ENCODE measurements around the gene CLASRP.
"Not testable (repeated sequence)": the region's sequence is repeated elsewhere in the genome, so short reads cannot be mapped to it uniquely, and the experiment has no call there.

The CLASRP gene

GRCh38 chr19:45038931-45039893 is at the start of gene CLASRP:
CLASRP (plus strand) TSS chr19:45039045; CDS start chr19:45040213, 1,168 bp downstream.
- peak; percentile 88 for DNase-seq

GRCh38 chr19:44990459-44990858 is 48.4 kb upstream of the CLASRP start:
- no peak for DNase-seq

- no peak for DNase-seq
These were observed 47.9 kb upstream of the CLASRP start for GRCh38 chr19:44990966-44991365.

- no peak for DNase-seq
These were observed 46.3 kb upstream of the CLASRP start for GRCh38 chr19:44992336-44993163.

- DNase-seq, result no peak
These were observed 45.3 kb upstream of the CLASRP start for GRCh38 chr19:44993526-44993925.

GRCh38 chr19:44993926-44994537 is 44.8 kb upstream of the CLASRP start:
- no peak for DNase-seq

- DNase-seq, result no peak
These were observed 40.8 kb upstream of the CLASRP start for GRCh38 chr19:44998025-44998424.

- not testable (repeated sequence) for DNase-seq
These were observed 39.5 kb upstream of the CLASRP start for GRCh38 chr19:44999131-44999925.

- not testable (repeated sequence) for DNase-seq
These were observed 38.2 kb upstream of the CLASRP start for GRCh38 chr19:45000665-45001064.

GRCh38 chr19:45001087-45001739 is 37.6 kb upstream of the CLASRP start, which contains the start of gene RELB:
RELB (plus strand) TSS chr19:45001464; CDS start chr19:45001580, 116 bp downstream.
- DNase-seq, result peak; percentile 90

- DNase-seq, result no peak
These were observed 35.4 kb upstream of the CLASRP start for GRCh38 chr19:45003485-45003884.

GRCh38 chr19:45005787-45006186 is 33.1 kb upstream of the CLASRP start:
- DNase-seq, result no peak

- no peak for DNase-seq
These were observed 30.3 kb upstream of the CLASRP start for GRCh38 chr19:45008552-45008951.

- no peak for DNase-seq
These were observed 29.1 kb upstream of the CLASRP start for GRCh38 chr19:45009625-45010255.

GRCh38 chr19:45010306-45010705 is 28.5 kb upstream of the CLASRP start:
- no peak for DNase-seq

- DNase-seq, result no peak
These were observed 26.9 kb upstream of the CLASRP start for GRCh38 chr19:45011959-45012358.

- peak; percentile 57 for DNase-seq
These were observed 22.2 kb upstream of the CLASRP start for GRCh38 chr19:45016388-45017314.

- no peak for DNase-seq
These were observed 19.7 kb upstream of the CLASRP start for GRCh38 chr19:45019187-45019586.

GRCh38 chr19:45020071-45020470 is 18.8 kb upstream of the CLASRP start:
- DNase-seq, result no peak

GRCh38 chr19:45021971-45022370 is 16.9 kb upstream of the CLASRP start:
- DNase-seq, result no peak
